Esophagus muscularis mucosa (tissue), 4 donors: Measurements from ENCODE around the gene C16orf87. TPM values are rescaled to one million over a fixed set of nuclear protein-coding genes. Genes with fewer than 3 reads are reported as not detected.
A peak's percentile ranks its signal among the peaks of the same experiment; 100 is the strongest.
"Not testable (repeated sequence)": the region's sequence is repeated elsewhere in the genome, so short reads cannot be mapped to it uniquely, and the experiment has no call there.

ENCODE experiments used
- DNase-seq: peaks from one replicate; pipeline ENCODE4 v3.0.0-alpha.2; 2017; ENCODE audit errors: extremely low spot score
- H3K27ac ChIP-seq, 4 donors: fragments of 200-600 bp; sonication (generic); replicated peaks in 1 of 4; 1 replicate in 3 of 4; 2 replicates in 1 of 4; pipeline ENCODE4 v1.5.1; 2016 to 2019; ENCODE audit warnings: mild to moderate bottlenecking in 1 of 4
- H3K27me3 ChIP-seq, 4 donors: fragments of 200-600 bp; sonication (generic); one replicate each; pipeline versions ENCODE4 v1.5.1 to v1.6.0; 2016 to 2019
- H3K36me3 ChIP-seq, 4 donors: fragments of 200-600 bp; sonication (generic); one replicate each; pipeline ENCODE4 v1.5.1; 2016 to 2019
- H3K4me1 ChIP-seq, 4 donors: fragments of 200-600 bp; sonication (generic); one replicate each; pipeline ENCODE4 v1.5.1; 2016 to 2019
- H3K4me3 ChIP-seq, 4 donors: fragments of 200-600 bp; sonication (generic); 1 replicate in 2 of 4; 2 replicates in 2 of 4; pipeline ENCODE4 v1.5.1; 2016 to 2019; ENCODE audit warnings: mild to moderate bottlenecking in 4 of 4, moderate library complexity in 1 of 4
- H3K9me3 ChIP-seq, 4 donors: fragments of 200-600 bp; sonication (generic); 1 replicate in 3 of 4; 2 replicates in 1 of 4; pipeline ENCODE4 v1.5.1; 2016 to 2019
- CTCF ChIP-seq, 3 experiments: fragments of 200-600 bp in 2 of 3; fragments of 450-650 bp in 1 of 3; sonication (generic) in 2 of 3; IDR thresholded peaks; one replicate each; pipeline ENCODE4 v1.5.1; 2017 to 2019; ENCODE audit warnings: antibody characterized with exemption in 3 of 3, mild to moderate bottlenecking in 2 of 3, moderate library complexity in 1 of 3
- EP300 ChIP-seq: sonication (generic); formaldehyde crosslinking; IDR thresholded peaks from one replicate; pipeline ENCODE4 v1.6.1; 2017; ENCODE audit warnings: antibody characterized with exemption
- POLR2A ChIP-seq: fragments of 450-650 bp; IDR thresholded peaks from one replicate; pipeline ENCODE4 v1.6.1; 2017; ENCODE audit warnings: antibody characterized with exemption, moderate library complexity, mild to moderate bottlenecking, low read depth
- POLR2AphosphoS5 ChIP-seq, 2 donors: sonication (generic); formaldehyde crosslinking; IDR thresholded peaks; one replicate each; pipeline ENCODE4 v1.6.1; 2017; ENCODE audit warnings: antibody characterized with exemption in 2 of 2
- WGBS: methylation state at CpG from one replicate; pipeline ENCODE4 v1.1.5; 2018; 5-methylcytosine and 5-hydroxymethylcytosine counted together
- intact Hi-C: fragments of 100-400 bp; cut with DNase I; formaldehyde crosslinking; loops from one replicate; pipeline ENCODE4 v1.15.1; 2023
- total RNA-seq, 4 donors: library from RNA; depleted of rRNA; stranded (reverse); fragments of >200 nt; gene quantifications; one replicate each; pipeline versions ENCODE4 v1.1.0 to v1.2.1, GENCODE V29; 2016

Gene C16orf87
- total RNA-seq, 4 donors from 2014 or later, result 7.0 to 11.2 (median 8.6) TPM

GRCh38 chr16:46788891-46789474, 42.0 kb downstream of the C16orf87 start:
- Histone ChIP-seq H3K4me3 (peak overlapping the region in 1 of 4 donors; percentile 69), H3K4me1 (peaks cover 0 to 13% (median 6%) of the 10 kb centered on the region in 4 donors), H3K27me3 (no peaks in the 10 kb centered on the region), H3K36me3 (no peaks in the 10 kb centered on the region), H3K9me3 (peaks cover 0 to 5% (median 0%) of the 10 kb centered on the region in 4 donors), H3K27ac (no peak overlapping the region)
- 82% methylated on average over 3 of the region's 3 CpGs for WGBS
- intact Hi-C loops, result no loop called here
- DNase-seq, result no peak
- TF ChIP-seq POLR2AphosphoS5 (IDR thresholded peaks at IDR 0.05), result no peak
- no peak for TF ChIP-seq POLR2A
- TF ChIP-seq CTCF (IDR thresholded peaks at IDR 0.05), result no peak
- TF ChIP-seq EP300, result no peak

GRCh38 chr16:46787909-46788308, 43.1 kb downstream of the C16orf87 start:
- H3K27ac ChIP-seq, result no peak overlapping the region
- DNase-seq, result no peak
- H3K36me3 ChIP-seq, result no peaks in the 10 kb centered on the region
- H3K4me3 ChIP-seq, result no peak overlapping the region
- no peaks in the 10 kb centered on the region for H3K9me3 ChIP-seq
- H3K4me1 ChIP-seq, result peaks cover 0 to 13% (median 6%) of the 10 kb centered on the region in 4 donors
- WGBS, result 86% methylated on average over 1 of the region's 1 CpG
- no peak for TF ChIP-seq POLR2AphosphoS5 (IDR thresholded peaks at IDR 0.05)
- TF ChIP-seq CTCF (IDR thresholded peaks at IDR 0.05), result no peak
- no peak for TF ChIP-seq POLR2A
- TF ChIP-seq EP300, result no peak
- intact Hi-C loops, result no loop called here
- H3K27me3 ChIP-seq, result no peaks in the 10 kb centered on the region

- intact Hi-C loops, result no loop called here
These were observed 45.7 kb downstream of the C16orf87 start for GRCh38 chr16:46785076-46785845.

GRCh38 chr16:46784569-46784968, 46.4 kb downstream of the C16orf87 start:
- intact Hi-C loops, H3K4me3 ChIP-seq, H3K36me3 ChIP-seq, DNase-seq, H3K4me1 ChIP-seq, H3K27ac ChIP-seq, H3K27me3 ChIP-seq, H3K9me3 ChIP-seq: not testable (repeated sequence)
- 79% methylated on average over 2 of the region's 2 CpGs for WGBS

More at GRCh38 chr16:46785076-46785845, 45.7 kb downstream of the C16orf87 start:
- DNase-seq, result no peak
- H3K27me3 ChIP-seq, result no peaks in the 10 kb centered on the region
- no peaks in the 10 kb centered on the region for H3K36me3 ChIP-seq
- no peaks in the 10 kb centered on the region for H3K9me3 ChIP-seq
- peaks cover 0 to 11% (median 4%) of the 10 kb centered on the region in 4 donors for H3K4me1 ChIP-seq
- no peak overlapping the region for H3K27ac ChIP-seq
- no peak overlapping the region for H3K4me3 ChIP-seq
- no peak for TF ChIP-seq EP300
- no peak for TF ChIP-seq CTCF (IDR thresholded peaks at IDR 0.05)
- TF ChIP-seq POLR2AphosphoS5 (IDR thresholded peaks at IDR 0.05), result no peak
- no peak for TF ChIP-seq POLR2A
- WGBS, result 45% methylated on average over 3 of the region's 3 CpGs

GRCh38 chr16:46783800-46784199, 47.2 kb downstream of the C16orf87 start:
- intact Hi-C loops, result no loop called here
- no peaks in the 10 kb centered on the region for H3K4me1 ChIP-seq
- H3K27ac ChIP-seq, result no peak overlapping the region
- no peaks in the 10 kb centered on the region for H3K9me3 ChIP-seq
- no peak for TF ChIP-seq POLR2A
- no peak overlapping the region for H3K4me3 ChIP-seq
- no peak for DNase-seq
- H3K36me3 ChIP-seq, result no peaks in the 10 kb centered on the region
- H3K27me3 ChIP-seq, result no peaks in the 10 kb centered on the region
- 88% methylated on average over 4 of the region's 4 CpGs for WGBS
